ENCODE results near the gene PTPN20. TPM values are rescaled to one million over a fixed set of nuclear protein-coding genes. Genes with fewer than 3 reads are reported as not detected.

Gene PTPN20
- total and polyA plus RNA-seq, 8 donors, result 0.37 to 15.2 (median 1.6) TPM; not detected in 2

- no peak overlapping the region for H3K27ac ChIP-seq
Measured at GRCh38 chr10:47010036-47010435, 98.8 kb downstream of the PTPN20 start.

GRCh38 chr10:47012214-47012613 is 101.0 kb downstream of the PTPN20 start:
- Histone ChIP-seq H3K4me3 (no peak overlapping the region), H3K4me1 (no peaks in the 10 kb centered on the region), H3K27ac (no peak overlapping the region), H3K27me3 (peaks cover 0 to 3% (median 0%) of the 10 kb centered on the region in 3 donors), H3K36me3 (no peaks in the 10 kb centered on the region), H3K9me3 (no peaks in the 10 kb centered on the region)
- DNase-seq, result no peak
- TF ChIP-seq POLR2A (IDR thresholded peaks at IDR 0.05) (no peak), POLR2AphosphoS5 (IDR thresholded peaks at IDR 0.05) (no peak), CTCF (IDR thresholded peaks at IDR 0.05) (no peak), EP300 (IDR thresholded peaks at IDR 0.05) (no peak)
- intact Hi-C loops (cut with DNase I; ENCODE audit: low total_unique reads), result no loop called here

More at GRCh38 chr10:47010036-47010435, 98.8 kb downstream of the PTPN20 start:
- no peak overlapping the region for H3K4me3 ChIP-seq
- no peaks in the 10 kb centered on the region for H3K9me3 ChIP-seq
- no peaks in the 10 kb centered on the region for H3K36me3 ChIP-seq
- DNase-seq, result no peak
- peaks cover 0 to 3% (median 0%) of the 10 kb centered on the region in 3 donors for H3K27me3 ChIP-seq
- H3K4me1 ChIP-seq, result no peaks in the 10 kb centered on the region
- no peak for TF ChIP-seq POLR2A (IDR thresholded peaks at IDR 0.05)
- TF ChIP-seq EP300 (IDR thresholded peaks at IDR 0.05), result no peak
- TF ChIP-seq CTCF (IDR thresholded peaks at IDR 0.05), result no peak
- no peak for TF ChIP-seq POLR2AphosphoS5 (IDR thresholded peaks at IDR 0.05)
- 88 to 93% (median 91%) methylated on average over 3 of the region's 3 CpGs for WGBS, 5 donors
- intact Hi-C loops (cut with DNase I; ENCODE audit: low total_unique reads), result no loop called here

GRCh38 chr10:47013507-47014154 is 102.4 kb downstream of the PTPN20 start:
- TF ChIP-seq EP300 (IDR thresholded peaks at IDR 0.05) (no peak), CTCF (IDR thresholded peaks at IDR 0.05) (no peak), POLR2A (IDR thresholded peaks at IDR 0.05) (no peak), POLR2AphosphoS5 (IDR thresholded peaks at IDR 0.05) (no peak)
- no peaks in the 10 kb centered on the region for H3K4me1 ChIP-seq
- 64 to 71% (median 66%) methylated on average over 14 of the region's 14 CpGs for WGBS, 5 donors
- intact Hi-C loops (cut with DNase I; ENCODE audit: low total_unique reads), result no loop called here
- no peaks in the 10 kb centered on the region for H3K36me3 ChIP-seq
- H3K9me3 ChIP-seq, result no peaks in the 10 kb centered on the region
- H3K27me3 ChIP-seq, result peaks cover 0 to 3% (median 0%) of the 10 kb centered on the region in 3 donors
- H3K4me3 ChIP-seq, result no peak overlapping the region
- peak overlapping the region in 2 of 5 donors; percentile 4 to 18 for H3K27ac ChIP-seq
- DNase-seq, result no peak

- no peaks in the 10 kb centered on the region for H3K9me3 ChIP-seq
- H3K36me3 ChIP-seq, result no peaks in the 10 kb centered on the region
- intact Hi-C loops (cut with DNase I; ENCODE audit: low total_unique reads), result no loop called here
Measured at GRCh38 chr10:47015404-47015803, 104.2 kb downstream of the PTPN20 start.

More at GRCh38 chr10:47015404-47015803, 104.2 kb downstream of the PTPN20 start:
- no peaks in the 10 kb centered on the region for H3K4me1 ChIP-seq
- H3K4me3 ChIP-seq, result no peak overlapping the region
- TF ChIP-seq EP300 (IDR thresholded peaks at IDR 0.05), result no peak
- no peak for TF ChIP-seq POLR2A (IDR thresholded peaks at IDR 0.05)
- no peak for TF ChIP-seq CTCF (IDR thresholded peaks at IDR 0.05)
- TF ChIP-seq POLR2AphosphoS5 (IDR thresholded peaks at IDR 0.05), result no peak
- H3K27ac ChIP-seq, result no peak overlapping the region
- no peak for DNase-seq
- H3K27me3 ChIP-seq, result peaks cover 0 to 3% (median 0%) of the 10 kb centered on the region in 3 donors
